Endothelial cell of umbilical vein (primary cell): ENCODE results near the gene EHD3. TPM values are rescaled to one million over a fixed set of nuclear protein-coding genes. Genes with fewer than 3 reads are reported as not detected.

Experiments
- BruUV-seq: library from RNA; stranded (reverse); fragments of 400-500 nt; replicated peaks from 2 replicates; lab custom pipeline; 2021; lab: Mats Ljungman, UMichigan
- CTCF ChIA-PET: fragments of 300-600, 350-600 bp; sonication (Branson Sonifier 250); formaldehyde crosslinking; loops from one replicate; lab custom pipeline; 2021; ENCODE audit warnings: antibody characterized with exemption, inconsistent platforms; lab: Charles Lee
- POLR2A ChIA-PET: fragments of 300-600, 350-600 bp; sonication (Branson Sonifier 250); formaldehyde crosslinking; loops from one replicate; lab custom pipeline; 2021; ENCODE audit warnings: antibody characterized with exemption, inconsistent platforms; lab: Charles Lee
- DNase-seq: peaks from one replicate; pipeline ENCODE4 v3.0.0-alpha.2; 2011; ENCODE audit warnings: low read depth, low spot score
- FAIRE-seq: peaks from 2 replicates; lab custom pipeline; 2011; peaks lifted over from hg19 to GRCh38; lab: Jason Lieb, UNC
- H2AFZ ChIP-seq: 2 replicates; pipeline ENCODE4 v1.6.0; 2012; ENCODE audit warnings: low read depth, low read length, control low read depth, inconsistent platforms
- H3K27ac ChIP-seq: 2 replicates; pipeline ENCODE4 v1.5.1; 2011; ENCODE audit warnings: low read depth, mild to moderate bottlenecking, control low read depth, low read length, moderate library complexity; ENCODE audit not compliant: insufficient read depth
- H3K27me3 ChIP-seq, 2 experiments: 2 replicates each; pipeline versions ENCODE4 v1.6.0 to v1.6.1; 2011; ENCODE audit warnings: low read length in 2 of 2, mixed read lengths in 1 of 2; ENCODE audit not compliant: control insufficient read depth in 2 of 2, insufficient read depth in 2 of 2
- H3K36me3 ChIP-seq, 2 experiments: 2 replicates in 1 of 2; 3 replicates in 1 of 2; pipeline ENCODE4 v1.5.1; 2011; ENCODE audit warnings: low read length in 2 of 2, mild to moderate bottlenecking in 1 of 2, moderate library complexity in 1 of 2; ENCODE audit not compliant: control insufficient read depth in 2 of 2, insufficient read depth in 2 of 2; ENCODE audit errors: extremely low read depth in 1 of 2
- H3K4me1 ChIP-seq: 3 replicates; pipeline ENCODE4 v1.5.1; 2011; ENCODE audit warnings: mild to moderate bottlenecking, low read length; ENCODE audit not compliant: control insufficient read depth, insufficient read depth; ENCODE audit errors: extremely low read depth
- H3K4me2 ChIP-seq: 2 replicates; pipeline ENCODE4 v1.6.1; 2011; ENCODE audit warnings: low read length, control low read depth, mixed read lengths; ENCODE audit not compliant: insufficient read depth
- H3K4me3 ChIP-seq, 3 experiments: fragments of 200-600 bp in 1 of 3; sonication (generic), shearing (Covaris generic) in 1 of 3; replicated peaks in 1 of 3; 2 replicates each; pipeline ENCODE4 v1.5.1; 2011 to 2016; ENCODE audit warnings: control low read depth in 3 of 3, low read length in 3 of 3, mild to moderate bottlenecking in 2 of 3, inconsistent platforms in 1 of 3, low read depth in 1 of 3, moderate library complexity in 1 of 3; ENCODE audit not compliant: insufficient read depth in 1 of 3
- H3K79me2 ChIP-seq: 2 replicates; pipeline ENCODE4 v1.6.0; 2012; ENCODE audit warnings: low read length, inconsistent platforms; ENCODE audit not compliant: control insufficient read depth, insufficient read depth
- H3K9ac ChIP-seq: replicated peaks from 2 replicates; pipeline ENCODE3; 2011; ENCODE audit warnings: low read length, control low read depth; ENCODE audit not compliant: insufficient read depth; ENCODE audit errors: extremely low read depth
- H3K9me1 ChIP-seq: replicated peaks from 3 replicates; pipeline ENCODE4 v1.6.0; 2011; ENCODE audit warnings: mild to moderate bottlenecking, low read length; ENCODE audit not compliant: control insufficient read depth, insufficient read depth; ENCODE audit errors: extremely low read depth
- H3K9me3 ChIP-seq: replicated peaks from 2 replicates; pipeline ENCODE4 v1.5.1; 2012; ENCODE audit warnings: low read length, inconsistent platforms; ENCODE audit not compliant: control insufficient read depth, insufficient read depth
- H4K20me1 ChIP-seq: replicated peaks from 2 replicates; pipeline ENCODE3; 2011; ENCODE audit warnings: mild to moderate bottlenecking, low read length; ENCODE audit not compliant: control insufficient read depth, insufficient read depth; ENCODE audit errors: extremely low read depth
- EZH2 ChIP-seq: IDR thresholded peaks from 2 replicates; pipeline ENCODE4 v1.6.1; 2012; ENCODE audit warnings: borderline replicate concordance, low read depth, mild to moderate bottlenecking, moderate library complexity, low read length, inconsistent platforms; ENCODE audit not compliant: severe bottlenecking
- FOS ChIP-seq: IDR thresholded peaks from 2 replicates; pipeline ENCODE4 v1.6.1; 2011; ENCODE audit warnings: mild to moderate bottlenecking, low read length, moderate library complexity, borderline replicate concordance; ENCODE audit not compliant: insufficient read depth
- GATA2 ChIP-seq: IDR thresholded peaks from 2 replicates; pipeline ENCODE4 v1.7.0; 2011; ENCODE audit warnings: low read depth, mild to moderate bottlenecking, moderate library complexity, mixed read lengths, low read length; ENCODE audit not compliant: insufficient read length, insufficient read depth
- JUN ChIP-seq: IDR thresholded peaks from 2 replicates; pipeline ENCODE4 v1.6.1; 2011; ENCODE audit warnings: borderline replicate concordance, low read depth; ENCODE audit not compliant: insufficient read length, insufficient read depth
- MYC ChIP-seq: IDR thresholded peaks from one replicate; pipeline ENCODE4 v1.6.1; 2011; ENCODE audit warnings: mild to moderate bottlenecking, low read depth, low read length
- POLR2A ChIP-seq: IDR thresholded peaks from 2 replicates; pipeline ENCODE4 v1.6.1; 2012; ENCODE audit warnings: low read depth, mild to moderate bottlenecking, control low read depth, low read length
- POLR2AphosphoS5 ChIP-seq: IDR thresholded peaks from 2 replicates; pipeline ENCODE4 v1.6.1; 2012; ENCODE audit warnings: low read depth, mild to moderate bottlenecking, control low read depth, low read length, moderate library complexity; ENCODE audit not compliant: insufficient read depth
- dilution Hi-C: fragments of 300-500 bp; cut with MboI; formaldehyde crosslinking; loops from one replicate; pipeline ENCODE4 v1.15.0; 2019; ENCODE audit warnings: low sequenced_read_pairs; ENCODE audit not compliant: extremely low pct_ligation_motif_present
- intact Hi-C: fragments of 100-400 bp; cut with micrococcal nuclease; formaldehyde crosslinking; loops from one replicate; pipeline ENCODE4 v1.10.0; 2022
- polyA plus RNA-seq, 4 experiments: library from polyadenylated mRNA; depleted of rRNA in 3 of 4; stranded (reverse) in 3 of 4; unstranded in 1 of 4; fragments of >200 nt; gene quantifications; 2 replicates each; pipeline versions ENCODE4 v1.2.1 to v1.2.3, GENCODE V29; 2011 to 2012; ENCODE audit warnings: missing spikeins in 1 of 4
- total RNA-seq: library from RNA; stranded (reverse); gene quantifications from 2 replicates; pipeline ENCODE4 v1.2.3, GENCODE V29; 2021
- TF ChIP-seq, protein P1 (sequence below): IDR thresholded peaks from 2 replicates; pipeline ENCODE4 v1.6.1; 2011; ENCODE audit not compliant: insufficient read depth, insufficient read length
- TF ChIP-seq, protein P2 (sequence below), 2 donors: IDR thresholded peaks; 1 replicate in 1 of 2; 2 replicates in 1 of 2; pipeline ENCODE4 v1.5.1; 2011; ENCODE audit warnings: low read length in 2 of 2, mild to moderate bottlenecking in 2 of 2, moderate library complexity in 2 of 2, control low read depth in 1 of 2, inconsistent platforms in 1 of 2, low read depth in 1 of 2; ENCODE audit not compliant: insufficient read depth in 1 of 2; ENCODE audit errors: extremely low read depth in 1 of 2

The EHD3 gene
- total and polyA plus RNA-seq, 2 donors (not counting 3 experiments of a cell fraction or from before 2014, with no cell fraction given) = 6.5 to 12.1 TPM

DNA sequence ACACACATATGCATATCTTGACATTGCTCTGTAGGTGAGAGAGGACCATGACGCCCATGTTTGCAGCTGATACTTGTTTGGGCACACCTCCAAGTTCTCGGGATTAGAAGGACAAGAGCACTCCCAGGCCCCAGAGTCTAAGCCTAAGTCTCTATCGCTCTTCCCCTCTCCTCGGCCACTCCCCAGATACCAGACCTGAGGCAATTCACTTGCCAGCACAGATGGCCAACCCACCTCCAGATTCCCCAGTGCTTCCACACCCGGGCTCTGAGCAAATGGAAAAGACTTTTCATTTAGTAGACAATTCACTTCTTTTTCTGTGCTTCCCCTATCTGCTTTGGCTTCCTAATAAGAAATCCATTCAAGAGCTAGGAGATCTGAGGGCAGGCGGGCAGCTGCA, 32.9 kb downstream of the EHD3 start:
- CTCF ChIA-PET = no interaction called here
- FAIRE-seq = no peak
- H3K9ac ChIP-seq = no peak overlapping the region

More for the DNA sequence above, 32.9 kb downstream of the EHD3 start:
- TF ChIP-seq FOS (no peak), GATA2 (no peak), POLR2A (no peak), EZH2 (no peak), JUN (no peak), MYC (no peak), POLR2AphosphoS5 (no peak)
- TF ChIP-seq, protein P1, sequence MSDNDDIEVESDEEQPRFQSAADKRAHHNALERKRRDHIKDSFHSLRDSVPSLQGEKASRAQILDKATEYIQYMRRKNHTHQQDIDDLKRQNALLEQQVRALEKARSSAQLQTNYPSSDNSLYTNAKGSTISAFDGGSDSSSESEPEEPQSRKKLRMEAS = no peak
- TF ChIP-seq, protein P2, sequence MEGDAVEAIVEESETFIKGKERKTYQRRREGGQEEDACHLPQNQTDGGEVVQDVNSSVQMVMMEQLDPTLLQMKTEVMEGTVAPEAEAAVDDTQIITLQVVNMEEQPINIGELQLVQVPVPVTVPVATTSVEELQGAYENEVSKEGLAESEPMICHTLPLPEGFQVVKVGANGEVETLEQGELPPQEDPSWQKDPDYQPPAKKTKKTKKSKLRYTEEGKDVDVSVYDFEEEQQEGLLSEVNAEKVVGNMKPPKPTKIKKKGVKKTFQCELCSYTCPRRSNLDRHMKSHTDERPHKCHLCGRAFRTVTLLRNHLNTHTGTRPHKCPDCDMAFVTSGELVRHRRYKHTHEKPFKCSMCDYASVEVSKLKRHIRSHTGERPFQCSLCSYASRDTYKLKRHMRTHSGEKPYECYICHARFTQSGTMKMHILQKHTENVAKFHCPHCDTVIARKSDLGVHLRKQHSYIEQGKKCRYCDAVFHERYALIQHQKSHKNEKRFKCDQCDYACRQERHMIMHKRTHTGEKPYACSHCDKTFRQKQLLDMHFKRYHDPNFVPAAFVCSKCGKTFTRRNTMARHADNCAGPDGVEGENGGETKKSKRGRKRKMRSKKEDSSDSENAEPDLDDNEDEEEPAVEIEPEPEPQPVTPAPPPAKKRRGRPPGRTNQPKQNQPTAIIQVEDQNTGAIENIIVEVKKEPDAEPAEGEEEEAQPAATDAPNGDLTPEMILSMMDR (IDR thresholded peaks at IDR 0.05; ENCODE audit: extremely low read depth in 1 of 2, insufficient read depth in 1 of 2, low read depth in 1 of 2, low read length in 2 of 2) = no peak
- H3K79me2 ChIP-seq = no peaks in the 10 kb centered on the region
- POLR2A ChIA-PET = interaction anchor here (0.7 kb wide), 1 partner anchor 206 kb away, joined by 3 read pairs; no protein-coding TSS in a partner anchor
- no peaks in the 10 kb centered on the region for H3K4me1 ChIP-seq
- no peaks in the 10 kb centered on the region for H3K9me1 ChIP-seq
- H3K9me3 ChIP-seq = no peaks in the 10 kb centered on the region
- DNase-seq = no peak
- H3K27ac ChIP-seq = no peak overlapping the region
- intact Hi-C loops = loop anchor here (5.0 kb wide), 1 partner anchor 35 kb away; the partner anchor contains the start of gene EHD3
- dilution Hi-C loops = no loop called here
- no peak overlapping the region for H3K4me3 ChIP-seq
- no peak overlapping the region for H3K4me2 ChIP-seq
- H4K20me1 ChIP-seq = no peaks in the 10 kb centered on the region
- H3K27me3 ChIP-seq = no peaks in the 10 kb centered on the region
- no peak overlapping the region for H2AFZ ChIP-seq
- H3K36me3 ChIP-seq = no peaks in the 10 kb centered on the region
- BruUV-seq = no TSS peak
